HepG2 (cell line): ENCODE measurements around the gene TERB2. TPM values are rescaled to one million over a fixed set of nuclear protein-coding genes. Genes with fewer than 3 reads are reported as not detected.
A peak's percentile ranks its signal among the peaks of the same experiment; 100 is the strongest.

Experiments used
- DNMT1 ChIP-seq: sonication (generic); formaldehyde crosslinking; IDR thresholded peaks from 2 replicates; pipeline ENCODE4 v1.5.1; 2020; ENCODE audit warnings: mild to moderate bottlenecking, missing genetic modification reagents
- ERF ChIP-seq: IDR thresholded peaks from 2 replicates; pipeline ENCODE4 v1.6.1; 2018; ENCODE audit warnings: missing biosample characterization, missing genetic modification reagents
- IRX3 ChIP-seq: sonication (generic); formaldehyde crosslinking; IDR thresholded peaks from 2 replicates; pipeline ENCODE4 v1.8.1; 2023; ENCODE audit warnings: mild to moderate bottlenecking, low read depth, missing genetic modification reagents, borderline replicate concordance
- MBD4 ChIP-seq: IDR thresholded peaks from 2 replicates; pipeline ENCODE4 v1.6.1; 2012; ENCODE audit warnings: low read length, inconsistent platforms, borderline replicate concordance
- SMAD9 ChIP-seq: sonication (generic); formaldehyde crosslinking; IDR thresholded peaks from 2 replicates; pipeline ENCODE4 v1.5.1; 2020; ENCODE audit warnings: mild to moderate bottlenecking, missing genetic modification reagents
- TCF7 ChIP-seq: sonication (generic); IDR thresholded peaks from 2 replicates; pipeline ENCODE4 v1.6.1; 2016; ENCODE audit warnings: antibody characterized with exemption, low read depth
- ZNF160 ChIP-seq: sonication (generic); formaldehyde crosslinking; IDR thresholded peaks from 2 replicates; pipeline ENCODE4 v1.8.0; 2022; ENCODE audit warnings: mild to moderate bottlenecking, inconsistent platforms, missing genetic modification reagents
- ZNF33A ChIP-seq: sonication (generic); formaldehyde crosslinking; IDR thresholded peaks from 2 replicates; pipeline ENCODE4 v1.5.1; 2020; ENCODE audit warnings: missing genetic modification reagents, mild to moderate bottlenecking, moderate library complexity, borderline replicate concordance
- ZNF382 ChIP-seq: sonication (generic); formaldehyde crosslinking; IDR thresholded peaks from 2 replicates; pipeline ENCODE4 v1.5.0; 2020; ENCODE audit warnings: missing genetic modification reagents, mild to moderate bottlenecking, borderline replicate concordance
- ZNF563 ChIP-seq: sonication (generic); formaldehyde crosslinking; IDR thresholded peaks from 2 replicates; pipeline ENCODE4 v1.8.0; 2022; ENCODE audit warnings: mild to moderate bottlenecking, moderate library complexity, missing genetic modification reagents
- ZNF609 ChIP-seq: sonication (generic); formaldehyde crosslinking; IDR thresholded peaks from 2 replicates; pipeline ENCODE4 v1.4.0; 2020; ENCODE audit warnings: mild to moderate bottlenecking, missing genetic modification reagents, borderline replicate concordance
- ZNF639 ChIP-seq: conservative IDR thresholded peaks from 2 replicates; pipeline ENCODE4 v1.6.1; 2018; ENCODE audit warnings: missing genetic modification reagents
- ZNF672 ChIP-seq: sonication (generic); formaldehyde crosslinking; IDR thresholded peaks from 2 replicates; pipeline ENCODE4 v1.8.1; 2022; ENCODE audit warnings: missing genetic modification reagents
- ZNF800 ChIP-seq: sonication (generic); formaldehyde crosslinking; IDR thresholded peaks from 2 replicates; pipeline ENCODE4 v1.4.0; 2020; ENCODE audit warnings: missing genetic modification reagents
- polyA plus RNA-seq, 8 experiments: library from polyadenylated mRNA; depleted of rRNA in 3 of 8; stranded (reverse) in 7 of 8; unstranded in 1 of 8; fragments of >200 nt; fragmentation: Illumina TruSeq in 4 of 8; extraction: Trizol in 4 of 8; gene quantifications; 2 replicates each; pipeline versions ENCODE4 v1.2.1 to v1.2.3, GENCODE V29; 2011 to 2016; ENCODE audit warnings: low read depth in 4 of 8, missing spikeins in 1 of 8, mixed read lengths in 1 of 8; ENCODE audit not compliant: insufficient read depth in 1 of 8
- total RNA-seq, 5 experiments: library from RNA; depleted of rRNA; stranded (reverse); fragments of >200 nt; fragmentation: Illumina TruSeq; extraction: Trizol; gene quantifications; 2 replicates each; pipeline ENCODE4 v1.2.3, GENCODE V29; 2016; ENCODE audit warnings: low read depth in 1 of 5
- TF ChIP-seq, protein P1 (sequence below): IDR thresholded peaks from 2 replicates; pipeline ENCODE4 v1.6.1; 2016; ENCODE audit warnings: low read depth, control low read depth
- TF ChIP-seq, protein P2 (sequence below): IDR thresholded peaks from 2 replicates; pipeline ENCODE4 v1.6.1; 2016; ENCODE audit warnings: missing biosample characterization, missing genetic modification reagents, low read depth

Gene TERB2
- total and polyA plus RNA-seq, 2 of the 13 experiments (the other 11 are each of a cell fraction or from before 2014, with no cell fraction given): not detected

- TF ChIP-seq, protein P1, sequence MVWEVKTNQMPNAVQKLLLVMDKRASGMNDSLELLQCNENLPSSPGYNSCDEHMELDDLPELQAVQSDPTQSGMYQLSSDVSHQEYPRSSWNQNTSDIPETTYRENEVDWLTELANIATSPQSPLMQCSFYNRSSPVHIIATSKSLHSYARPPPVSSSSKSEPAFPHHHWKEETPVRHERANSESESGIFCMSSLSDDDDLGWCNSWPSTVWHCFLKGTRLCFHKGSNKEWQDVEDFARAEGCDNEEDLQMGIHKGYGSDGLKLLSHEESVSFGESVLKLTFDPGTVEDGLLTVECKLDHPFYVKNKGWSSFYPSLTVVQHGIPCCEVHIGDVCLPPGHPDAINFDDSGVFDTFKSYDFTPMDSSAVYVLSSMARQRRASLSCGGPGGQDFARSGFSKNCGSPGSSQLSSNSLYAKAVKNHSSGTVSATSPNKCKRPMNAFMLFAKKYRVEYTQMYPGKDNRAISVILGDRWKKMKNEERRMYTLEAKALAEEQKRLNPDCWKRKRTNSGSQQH (CRISPR knock-in tag): peak; percentile 81; the same call in 1 of the 2 replicates
- TF ChIP-seq TCF7 (no peak), ZNF609 (CRISPR knock-in tag) (peak; percentile 73), MBD4 (no peak), SMAD9 (CRISPR knock-in tag) (peak; percentile 59; the same call in 1 of the 2 replicates), ZNF672 (no peak), ZNF382 (no peak), ZNF800 (CRISPR knock-in tag) (no peak; the same call in 1 of the 2 replicates), ZNF563 (peak; percentile 54; the same call in 1 of the 2 replicates), DNMT1 (CRISPR knock-in tag) (peak; percentile 89; the same call in 1 of the 2 replicates), IRX3 (CRISPR knock-in tag) (no peak), ZNF33A (no peak), ZNF639 (CRISPR knock-in tag) (no peak), ERF (peak; percentile 48; the same call in 1 of the 2 replicates), ZNF160 (CRISPR knock-in tag) (no peak)
- TF ChIP-seq, protein P2, sequence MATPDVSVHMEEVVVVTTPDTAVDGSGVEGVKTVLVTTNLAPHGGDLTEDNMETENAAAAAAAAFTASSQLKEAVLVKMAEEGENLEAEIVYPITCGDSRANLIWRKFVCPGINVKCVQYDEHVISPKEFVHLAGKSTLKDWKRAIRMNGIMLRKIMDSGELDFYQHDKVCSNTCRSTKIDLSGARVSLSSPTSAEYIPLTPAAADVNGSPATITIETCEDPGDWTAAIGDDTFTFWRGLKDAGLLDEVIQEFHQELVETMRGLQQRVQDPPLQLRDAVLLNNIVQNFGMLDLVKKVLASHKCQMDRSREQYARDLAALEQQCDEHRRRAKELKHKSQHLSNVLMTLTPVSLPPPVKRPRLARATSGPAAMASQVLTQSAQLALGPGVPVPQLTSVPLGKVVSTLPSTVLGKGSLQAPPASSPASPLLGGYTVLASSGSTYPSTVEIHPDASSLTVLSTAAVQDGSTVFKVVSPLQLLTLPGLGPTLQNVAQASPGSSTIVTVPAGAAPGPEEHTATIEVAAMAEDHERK (CRISPR knock-in tag): no peak
Measured at GRCh38 chr15:45022871-45023658, 66.6 kb downstream of the TERB2 start, which contains the start of gene SORD (continued).
